GM18909 (cell line): ENCODE data around the gene MOSPD2.

Source experiments
- ATAC-seq: cut with Tn5 transposase; IDR thresholded peaks from one replicate; pipeline ENCODE4 v1.9.1; 2021; ENCODE audit warnings: mild to moderate bottlenecking; ENCODE audit not compliant: unreplicated experiment, poor library complexity

MOSPD2 gene

GRCh38 chrX:14872851-14873675 lies at the start of gene MOSPD2, which contains the start of gene FANCB:
Gene MOSPD2 (plus strand): TSS chrX:14873421. CDS start chrX:14873529, 108 bp downstream.
Gene FANCB (minus strand): TSS chrX:14873069. CDS start chrX:14865510, 7,559 bp downstream.
- peak; percentile 96 for ATAC-seq

GRCh38 chrX:14825851-14826250 lies 47.4 kb upstream of the MOSPD2 start:
- ATAC-seq = no peak

GRCh38 chrX:14826319-14826718 lies 46.9 kb upstream of the MOSPD2 start:
- no peak for ATAC-seq

- ATAC-seq = no peak
These were observed 43.6 kb upstream of the MOSPD2 start for GRCh38 chrX:14829643-14830042.

- ATAC-seq = no peak
These were observed 41.1 kb upstream of the MOSPD2 start for GRCh38 chrX:14832151-14832550.

GRCh38 chrX:14832586-14832985 lies 40.6 kb upstream of the MOSPD2 start:
- no peak for ATAC-seq

GRCh38 chrX:14837155-14837554 lies 36.1 kb upstream of the MOSPD2 start:
- no peak for ATAC-seq

GRCh38 chrX:14843666-14844065 lies 29.6 kb upstream of the MOSPD2 start:
- ATAC-seq = no peak

- no peak for ATAC-seq
These were observed 21.7 kb upstream of the MOSPD2 start for GRCh38 chrX:14851526-14851925.

- no peak for ATAC-seq
These were observed 8.6 kb upstream of the MOSPD2 start for GRCh38 chrX:14864631-14865030.

GRCh38 chrX:14865201-14865600 lies 8.0 kb upstream of the MOSPD2 start:
- ATAC-seq = no peak

GRCh38 chrX:14871767-14872166 lies 1.5 kb upstream of the MOSPD2 start:
- ATAC-seq = no peak

- no peak for ATAC-seq
These were observed 866 bp upstream of the MOSPD2 start for GRCh38 chrX:14872355-14872754.

GRCh38 chrX:14873676-14874049 lies 442 bp downstream of the MOSPD2 start:
- no peak for ATAC-seq

GRCh38 chrX:14875624-14876023 lies 2.4 kb downstream of the MOSPD2 start:
- ATAC-seq = no peak

- no peak for ATAC-seq
These were observed 10.6 kb downstream of the MOSPD2 start for GRCh38 chrX:14883826-14884225.

- ATAC-seq = no peak
These were observed 11.5 kb downstream of the MOSPD2 start for GRCh38 chrX:14884714-14885113.

- ATAC-seq = no peak
These were observed 13.0 kb downstream of the MOSPD2 start for GRCh38 chrX:14886252-14886651.

- ATAC-seq = peak; percentile 51
These were observed 23.1 kb downstream of the MOSPD2 start for GRCh38 chrX:14896273-14896672.

GRCh38 chrX:14897042-14897441 lies 23.8 kb downstream of the MOSPD2 start:
- ATAC-seq = no peak

GRCh38 chrX:14899607-14900006 lies 26.4 kb downstream of the MOSPD2 start:
- ATAC-seq = peak; percentile 90

- ATAC-seq = no peak
These were observed 29.3 kb downstream of the MOSPD2 start for GRCh38 chrX:14902537-14902936.
